MM.1S (cell line): Measurements from ENCODE around the gene F2.

Experiments
- DNase-seq: peaks from one replicate; pipeline ENCODE4 v3.0.0-alpha.2; 2015
- H2AFZ ChIP-seq: fragments of 300-600 bp; sonication (generic); 2 replicates; pipeline ENCODE4 v1.6.0; 2016; ENCODE audit warnings: antibody characterized with exemption, low read length
- H3F3A ChIP-seq: fragments of 300-600 bp; sonication (generic); 2 replicates; pipeline ENCODE4 v1.6.1; 2016; ENCODE audit warnings: mild to moderate bottlenecking, antibody characterized with exemption, low read length, moderate library complexity, mixed read lengths; ENCODE audit not compliant: insufficient read depth
- H3K27ac ChIP-seq: fragments of 300-600 bp; sonication (generic); 2 replicates; pipeline ENCODE4 v1.5.1; 2016; ENCODE audit warnings: mild to moderate bottlenecking, low read length
- H3K27me3 ChIP-seq: fragments of 300-600 bp; sonication (generic); replicated peaks from 2 replicates; pipeline ENCODE4 v1.6.0; 2016; ENCODE audit warnings: low read length; ENCODE audit not compliant: insufficient read depth
- H3K36me3 ChIP-seq: fragments of 300-600 bp; sonication (generic); replicated peaks from 2 replicates; pipeline ENCODE4 v1.6.1; 2016; ENCODE audit warnings: mild to moderate bottlenecking, low read length, mixed read lengths; ENCODE audit not compliant: insufficient read depth
- H3K4me1 ChIP-seq: fragments of 300-600 bp; sonication (generic); 2 replicates; pipeline ENCODE4 v1.6.1; 2016; ENCODE audit warnings: low read length, mixed read lengths
- H3K4me2 ChIP-seq: fragments of 300-600 bp; sonication (generic); 2 replicates; pipeline ENCODE4 v1.6.0; 2016; ENCODE audit warnings: low read depth, low read length
- H3K4me3 ChIP-seq: fragments of 300-600 bp; sonication (generic); 2 replicates; pipeline ENCODE4 v1.5.1; 2016; ENCODE audit warnings: low read length, mixed read lengths
- H3K79me2 ChIP-seq: fragments of 300-600 bp; sonication (generic); 2 replicates; pipeline ENCODE4 v1.6.1; 2016; ENCODE audit warnings: mixed run types, low read length, mixed read lengths
- H3K9ac ChIP-seq: fragments of 300-600 bp; sonication (generic); 2 replicates; pipeline ENCODE4 v1.6.1; 2016; ENCODE audit warnings: low read length, mixed read lengths
- H3K9me2 ChIP-seq: fragments of 300-600 bp; sonication (generic); replicated peaks from 2 replicates; pipeline ENCODE4 v1.6.1; 2016; ENCODE audit warnings: mild to moderate bottlenecking, low read length, mixed read lengths; ENCODE audit not compliant: insufficient read depth
- H3K9me3 ChIP-seq: fragments of 300-600 bp; sonication (generic); replicated peaks from 2 replicates; pipeline ENCODE4 v1.6.1; 2016; ENCODE audit warnings: mild to moderate bottlenecking, low read length, mixed read lengths; ENCODE audit not compliant: insufficient read depth
- H4K20me1 ChIP-seq: fragments of 300-600 bp; sonication (generic); 2 replicates; pipeline ENCODE4 v1.6.1; 2016; ENCODE audit warnings: mild to moderate bottlenecking, low read length, moderate library complexity, mixed read lengths; ENCODE audit not compliant: insufficient read depth
- EZH2 ChIP-seq: fragments of 300-600 bp; sonication (generic); optimal IDR thresholded peaks from 2 replicates; pipeline ENCODE3; 2017; ENCODE audit warnings: low read depth, mild to moderate bottlenecking, antibody characterized with exemption, low read length, mixed read lengths
- EZH2phosphoT487 ChIP-seq: fragments of 300-600 bp; sonication (generic); IDR thresholded peaks from 2 replicates; pipeline ENCODE4 v1.6.1; 2018; ENCODE audit warnings: antibody characterized with exemption, low read length
- TF ChIP-seq, protein P1 (sequence below): fragments of 300-600 bp; sonication (generic); IDR thresholded peaks from 2 replicates; pipeline ENCODE4 v1.5.1; 2016; ENCODE audit warnings: antibody characterized with exemption, low read length, mixed read lengths

Gene F2

DNA sequence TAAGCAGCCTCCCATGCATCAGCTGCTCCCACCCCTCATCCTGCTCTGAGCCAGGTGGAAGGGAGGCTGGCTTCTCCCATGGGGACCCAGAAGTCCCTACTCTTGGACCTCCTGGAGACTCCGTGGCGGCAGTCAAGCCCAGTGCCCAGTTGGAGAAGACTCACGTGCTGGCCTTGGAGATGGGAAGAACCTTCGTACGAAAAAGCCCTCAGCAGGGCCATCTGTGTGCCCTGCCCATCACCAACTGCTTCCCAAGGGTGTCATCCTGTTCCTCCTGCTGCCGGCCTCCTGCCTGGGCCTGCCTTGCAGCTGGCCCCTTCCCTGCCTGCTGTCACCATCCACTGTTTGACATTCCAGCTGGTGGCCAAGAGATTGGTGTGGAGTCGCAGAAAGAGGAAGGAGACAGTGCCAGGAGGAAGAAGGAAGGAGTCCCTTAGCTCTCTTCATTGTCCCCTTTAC lies 46.6 kb upstream of the F2 start:
- DNase-seq: no peak
- H3K4me2 ChIP-seq: no peak overlapping the region
- peaks cover 44% of the 10 kb centered on the region for H3K4me1 ChIP-seq
- H4K20me1 ChIP-seq: no peaks in the 10 kb centered on the region
- H2AFZ ChIP-seq: no peak overlapping the region
- H3K27me3 ChIP-seq: no peaks in the 10 kb centered on the region
- no peaks in the 10 kb centered on the region for H3K9me2 ChIP-seq
- H3K36me3 ChIP-seq: peaks cover 7% of the 10 kb centered on the region; the same call in 1 of the 2 replicates
- H3F3A ChIP-seq: peaks cover 32% of the 10 kb centered on the region
- H3K79me2 ChIP-seq: peaks cover 12% of the 10 kb centered on the region
- no peak overlapping the region for H3K4me3 ChIP-seq
- no peak overlapping the region for H3K9ac ChIP-seq
- no peaks in the 10 kb centered on the region for H3K9me3 ChIP-seq
- H3K27ac ChIP-seq: no peak overlapping the region
- TF ChIP-seq, protein P1, sequence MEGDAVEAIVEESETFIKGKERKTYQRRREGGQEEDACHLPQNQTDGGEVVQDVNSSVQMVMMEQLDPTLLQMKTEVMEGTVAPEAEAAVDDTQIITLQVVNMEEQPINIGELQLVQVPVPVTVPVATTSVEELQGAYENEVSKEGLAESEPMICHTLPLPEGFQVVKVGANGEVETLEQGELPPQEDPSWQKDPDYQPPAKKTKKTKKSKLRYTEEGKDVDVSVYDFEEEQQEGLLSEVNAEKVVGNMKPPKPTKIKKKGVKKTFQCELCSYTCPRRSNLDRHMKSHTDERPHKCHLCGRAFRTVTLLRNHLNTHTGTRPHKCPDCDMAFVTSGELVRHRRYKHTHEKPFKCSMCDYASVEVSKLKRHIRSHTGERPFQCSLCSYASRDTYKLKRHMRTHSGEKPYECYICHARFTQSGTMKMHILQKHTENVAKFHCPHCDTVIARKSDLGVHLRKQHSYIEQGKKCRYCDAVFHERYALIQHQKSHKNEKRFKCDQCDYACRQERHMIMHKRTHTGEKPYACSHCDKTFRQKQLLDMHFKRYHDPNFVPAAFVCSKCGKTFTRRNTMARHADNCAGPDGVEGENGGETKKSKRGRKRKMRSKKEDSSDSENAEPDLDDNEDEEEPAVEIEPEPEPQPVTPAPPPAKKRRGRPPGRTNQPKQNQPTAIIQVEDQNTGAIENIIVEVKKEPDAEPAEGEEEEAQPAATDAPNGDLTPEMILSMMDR: no peak
- TF ChIP-seq EZH2phosphoT487: no peak
- TF ChIP-seq EZH2: no peak

GRCh38 chr11:46673713-46674462 lies 45.1 kb upstream of the F2 start:
- peaks cover 17% of the 10 kb centered on the region for H3F3A ChIP-seq
- no peak for DNase-seq
- H3K9ac ChIP-seq: no peak overlapping the region
- TF ChIP-seq, protein P1: no peak
- TF ChIP-seq EZH2: no peak
- TF ChIP-seq EZH2phosphoT487: no peak
- H3K79me2 ChIP-seq: peaks cover 7% of the 10 kb centered on the region; the same call in 1 of the 2 replicates
- H2AFZ ChIP-seq: no peak overlapping the region
- no peak overlapping the region for H3K4me2 ChIP-seq
- H3K4me3 ChIP-seq: no peak overlapping the region
- H4K20me1 ChIP-seq: no peaks in the 10 kb centered on the region
- no peaks in the 10 kb centered on the region for H3K9me2 ChIP-seq
- peaks cover 30% of the 10 kb centered on the region for H3K4me1 ChIP-seq
- H3K27ac ChIP-seq: no peak overlapping the region
- H3K27me3 ChIP-seq: no peaks in the 10 kb centered on the region
- no peaks in the 10 kb centered on the region for H3K9me3 ChIP-seq
- peaks cover 7% of the 10 kb centered on the region; the same call in 1 of the 2 replicates for H3K36me3 ChIP-seq

DNA sequence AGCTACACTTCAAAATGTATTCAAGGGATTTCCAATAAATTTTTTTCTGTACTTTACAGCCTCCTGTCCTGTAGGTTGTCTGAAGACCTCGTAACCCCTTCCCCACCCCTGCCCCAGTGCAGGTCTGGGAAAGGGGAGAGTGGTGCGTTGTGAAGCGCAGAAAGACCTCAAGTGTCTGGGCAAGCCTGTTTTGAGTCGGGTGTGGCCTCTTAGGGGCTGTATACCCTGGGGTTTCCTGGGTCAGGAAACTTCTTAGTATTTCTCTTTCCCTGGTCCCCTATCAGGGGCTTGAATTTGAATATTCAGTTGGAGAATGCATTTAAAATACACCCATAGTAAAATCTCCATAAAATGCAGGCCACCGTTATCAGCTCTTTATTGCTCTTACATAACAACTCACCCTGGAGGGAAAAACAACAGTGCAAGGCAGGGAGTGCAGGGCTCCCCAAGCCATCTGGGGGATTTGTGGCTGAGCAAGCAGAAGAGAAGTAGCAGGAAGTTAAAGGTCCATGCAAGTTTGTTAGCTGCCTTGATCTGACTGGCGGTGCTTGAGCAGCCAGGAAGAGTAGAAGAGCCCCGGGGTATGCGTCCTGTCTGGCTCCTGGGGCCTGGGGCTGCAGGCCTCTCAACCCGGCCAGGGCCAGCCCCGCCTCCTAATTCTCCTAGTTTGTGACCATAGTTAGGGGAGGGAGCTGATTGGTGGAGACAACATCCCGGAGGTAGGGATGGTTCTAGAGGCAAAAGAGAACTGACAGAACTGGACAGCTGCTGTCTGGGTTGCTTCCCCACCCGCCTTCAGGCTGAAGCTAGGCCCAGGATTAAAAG lies 44.3 kb upstream of the F2 start:
- Histone ChIP-seq H4K20me1 (no peaks in the 10 kb centered on the region), H3K9me3 (no peaks in the 10 kb centered on the region), H3F3A (peaks cover 14% of the 10 kb centered on the region), H3K9me2 (no peaks in the 10 kb centered on the region), H3K79me2 (no peaks in the 10 kb centered on the region), H3K36me3 (0 out of 2 replicates have a peak, but pooled peaks cover 1% of the 10 kb centered on the region), H3K27ac (no peak overlapping the region), H3K27me3 (no peaks in the 10 kb centered on the region), H2AFZ (no peak overlapping the region), H3K4me2 (no peak overlapping the region), H3K4me1 (peaks cover 22% of the 10 kb centered on the region), H3K4me3 (no peak overlapping the region), H3K9ac (no peak overlapping the region)
- DNase-seq: no peak
- TF ChIP-seq, protein P1: no peak
- TF ChIP-seq EZH2phosphoT487 (no peak), EZH2 (no peak)
